ENCODE results near the gene ANKUB1.

ANKUB1 gene

GRCh38 chr3:149806171-149806778 lies 13.9 kb upstream of the ANKUB1 start:
- DNase-seq (ENCODE audit: extremely low read depth, insufficient read length) = no peak
- Histone ChIP-seq H3K27me3 (replicated peaks; ENCODE audit: control insufficient read depth, insufficient read depth, low read length) (no peaks in the 10 kb centered on the region), H3K36me3 (ENCODE audit: control insufficient read depth, insufficient read depth, low read length) (no peaks in the 10 kb centered on the region), H3K4me3 (replicated peaks; ENCODE audit: low read depth, low read length) (no peak overlapping the region)
- TF ChIP-seq CTCF (IDR thresholded peaks at IDR 0.05; ENCODE audit: insufficient read depth, low read length, poor library complexity, severe bottlenecking) = no peak

GRCh38 chr3:149801639-149802038 lies 9.3 kb upstream of the ANKUB1 start:
- no peak for TF ChIP-seq CTCF (IDR thresholded peaks at IDR 0.05; ENCODE audit: insufficient read depth, low read length, poor library complexity, severe bottlenecking)
- Histone ChIP-seq H3K36me3 (ENCODE audit: control insufficient read depth, insufficient read depth, low read length) (no peaks in the 10 kb centered on the region), H3K4me3 (replicated peaks; ENCODE audit: low read depth, low read length) (no peak overlapping the region), H3K27me3 (replicated peaks; ENCODE audit: control insufficient read depth, insufficient read depth, low read length) (no peaks in the 10 kb centered on the region)
- no peak for DNase-seq (ENCODE audit: extremely low read depth, insufficient read length)

GRCh38 chr3:149801195-149801594 lies 8.8 kb upstream of the ANKUB1 start:
- H3K4me3 ChIP-seq (replicated peaks; ENCODE audit: low read depth, low read length) = no peak overlapping the region
- H3K27me3 ChIP-seq (replicated peaks; ENCODE audit: control insufficient read depth, insufficient read depth, low read length) = no peaks in the 10 kb centered on the region
- no peak for TF ChIP-seq CTCF (IDR thresholded peaks at IDR 0.05; ENCODE audit: insufficient read depth, low read length, poor library complexity, severe bottlenecking)

GRCh38 chr3:149800693-149801092 lies 8.3 kb upstream of the ANKUB1 start:
- Histone ChIP-seq H3K36me3 (ENCODE audit: control insufficient read depth, insufficient read depth, low read length) (no peaks in the 10 kb centered on the region), H3K4me3 (replicated peaks; ENCODE audit: low read depth, low read length) (no peak overlapping the region), H3K27me3 (replicated peaks; ENCODE audit: control insufficient read depth, insufficient read depth, low read length) (no peaks in the 10 kb centered on the region)
- TF ChIP-seq CTCF (IDR thresholded peaks at IDR 0.05; ENCODE audit: insufficient read depth, low read length, poor library complexity, severe bottlenecking) = no peak
- no peak for DNase-seq (ENCODE audit: extremely low read depth, insufficient read length)

More at GRCh38 chr3:149801195-149801594, 8.8 kb upstream of the ANKUB1 start:
- no peaks in the 10 kb centered on the region for H3K36me3 ChIP-seq (ENCODE audit: control insufficient read depth, insufficient read depth, low read length)
- DNase-seq (ENCODE audit: extremely low read depth, insufficient read length) = no peak

- Histone ChIP-seq H3K36me3 (ENCODE audit: control insufficient read depth, insufficient read depth, low read length) (no peaks in the 10 kb centered on the region), H3K4me3 (replicated peaks; ENCODE audit: low read depth, low read length) (no peak overlapping the region), H3K27me3 (replicated peaks; ENCODE audit: control insufficient read depth, insufficient read depth, low read length) (no peaks in the 10 kb centered on the region)
- no peak for DNase-seq (ENCODE audit: extremely low read depth, insufficient read length)
- no peak for TF ChIP-seq CTCF (IDR thresholded peaks at IDR 0.05; ENCODE audit: insufficient read depth, low read length, poor library complexity, severe bottlenecking)
These were observed 3.7 kb upstream of the ANKUB1 start for GRCh38 chr3:149796026-149796425.

- DNase-seq (ENCODE audit: extremely low read depth, insufficient read length) = no peak
- H3K36me3 ChIP-seq (ENCODE audit: control insufficient read depth, insufficient read depth, low read length) = no peaks in the 10 kb centered on the region
These were observed 1.7 kb downstream of the ANKUB1 start for GRCh38 chr3:149790698-149791097.

More at GRCh38 chr3:149790698-149791097, 1.7 kb downstream of the ANKUB1 start:
- no peaks in the 10 kb centered on the region for H3K27me3 ChIP-seq (replicated peaks; ENCODE audit: control insufficient read depth, insufficient read depth, low read length)
- no peak overlapping the region for H3K4me3 ChIP-seq (replicated peaks; ENCODE audit: low read depth, low read length)
- TF ChIP-seq CTCF (IDR thresholded peaks at IDR 0.05; ENCODE audit: insufficient read depth, low read length, poor library complexity, severe bottlenecking) = no peak

Measured in GM06990 (cell line).